Uterus (tissue), 4 donors: Measurements from ENCODE around the gene PPA2. TPM values are rescaled to one million over a fixed set of nuclear protein-coding genes. Genes with fewer than 3 reads are reported as not detected.

ENCODE experiments used
- DNase-seq, 2 donors: peaks; one replicate each; pipeline ENCODE4 v3.0.0-alpha.2; 2019 to 2020
- H3K27ac ChIP-seq, 2 donors: fragments of 200-600 bp; sonication (generic); 1 replicate in 1 of 2; 2 replicates in 1 of 2; pipeline ENCODE4 v1.5.1; 2016 to 2018
- H3K27me3 ChIP-seq, 2 donors: fragments of 200-600 bp; sonication (generic); one replicate each; pipeline ENCODE4 v1.5.1; 2018 to 2019; ENCODE audit warnings: control low read depth in 1 of 2
- H3K36me3 ChIP-seq, 2 donors: fragments of 200-600 bp; sonication (generic); one replicate each; pipeline ENCODE4 v1.5.1; 2019; ENCODE audit warnings: control low read depth in 1 of 2
- H3K4me1 ChIP-seq, 2 donors: fragments of 200-600 bp; sonication (generic); one replicate each; pipeline ENCODE4 v1.5.1; 2018 to 2019; ENCODE audit warnings: control low read depth in 1 of 2
- H3K4me3 ChIP-seq, 2 donors: fragments of 200-600 bp; sonication (generic); 1 replicate in 1 of 2; 2 replicates in 1 of 2; pipeline ENCODE4 v1.5.1; 2018 to 2019; ENCODE audit warnings: mild to moderate bottlenecking in 1 of 2
- H3K9me3 ChIP-seq, 2 donors: fragments of 200-600 bp; sonication (generic); one replicate each; pipeline ENCODE4 v1.5.1; 2019; ENCODE audit warnings: control low read depth in 1 of 2
- POLR2A ChIP-seq, 2 donors: fragments of 450-650 bp; IDR thresholded peaks; one replicate each; pipeline ENCODE4 v1.6.1; 2016; ENCODE audit warnings: antibody characterized with exemption in 2 of 2, mild to moderate bottlenecking in 1 of 2, moderate library complexity in 1 of 2
- intact Hi-C: fragments of 100-400 bp; cut with DNase I; formaldehyde crosslinking; loops from one replicate; pipeline ENCODE4 v1.15.1; 2023; ENCODE audit warnings: low total_unique reads
- total RNA-seq, 4 donors: library from RNA; depleted of rRNA in 3 of 4; stranded (reverse); fragments of >200 nt in 3 of 4; gene quantifications; one replicate each; pipeline versions ENCODE4 v1.1.0 to v1.2.4, GENCODE V29; 2014 to 2023
- TF ChIP-seq, protein P1 (sequence below), 4 experiments: fragments of 200-600 bp in 2 of 4; fragments of 450-650 bp in 2 of 4; sonication (generic) in 2 of 4; IDR thresholded peaks; one replicate each; pipeline ENCODE4 v1.5.1; 2016 to 2019; ENCODE audit warnings: antibody characterized with exemption in 4 of 4, mild to moderate bottlenecking in 2 of 4, moderate library complexity in 1 of 4
- donor health status: DM: yes; HTN: yes; CAD: no.

PPA2 gene
- total RNA-seq, 4 donors from 2014 or later = 94.4 to 964 (median 152) TPM

DNA sequence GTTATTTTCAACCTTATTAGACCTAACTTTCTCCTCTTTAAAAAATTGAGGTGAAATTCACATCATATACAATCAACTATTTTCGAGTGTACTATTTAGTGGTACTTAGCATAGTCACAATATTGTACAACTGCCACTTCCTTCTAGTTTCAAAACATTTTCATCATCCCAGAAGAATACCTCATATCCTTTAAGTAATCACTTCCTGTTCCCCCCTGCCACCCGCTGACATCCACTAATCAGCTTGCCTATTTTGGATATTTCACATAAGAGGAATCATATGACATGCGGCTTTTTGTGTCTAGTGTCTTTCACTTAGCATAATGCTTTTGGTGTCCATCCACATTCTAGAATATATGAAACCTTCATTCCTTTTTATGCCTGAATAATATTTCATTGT is 10.0 kb upstream of the PPA2 start:
- TF ChIP-seq POLR2A (IDR thresholded peaks at IDR 0.05) = no peak
- TF ChIP-seq, protein P1, sequence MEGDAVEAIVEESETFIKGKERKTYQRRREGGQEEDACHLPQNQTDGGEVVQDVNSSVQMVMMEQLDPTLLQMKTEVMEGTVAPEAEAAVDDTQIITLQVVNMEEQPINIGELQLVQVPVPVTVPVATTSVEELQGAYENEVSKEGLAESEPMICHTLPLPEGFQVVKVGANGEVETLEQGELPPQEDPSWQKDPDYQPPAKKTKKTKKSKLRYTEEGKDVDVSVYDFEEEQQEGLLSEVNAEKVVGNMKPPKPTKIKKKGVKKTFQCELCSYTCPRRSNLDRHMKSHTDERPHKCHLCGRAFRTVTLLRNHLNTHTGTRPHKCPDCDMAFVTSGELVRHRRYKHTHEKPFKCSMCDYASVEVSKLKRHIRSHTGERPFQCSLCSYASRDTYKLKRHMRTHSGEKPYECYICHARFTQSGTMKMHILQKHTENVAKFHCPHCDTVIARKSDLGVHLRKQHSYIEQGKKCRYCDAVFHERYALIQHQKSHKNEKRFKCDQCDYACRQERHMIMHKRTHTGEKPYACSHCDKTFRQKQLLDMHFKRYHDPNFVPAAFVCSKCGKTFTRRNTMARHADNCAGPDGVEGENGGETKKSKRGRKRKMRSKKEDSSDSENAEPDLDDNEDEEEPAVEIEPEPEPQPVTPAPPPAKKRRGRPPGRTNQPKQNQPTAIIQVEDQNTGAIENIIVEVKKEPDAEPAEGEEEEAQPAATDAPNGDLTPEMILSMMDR (IDR thresholded peaks at IDR 0.05) = no peak
- no peaks in the 10 kb centered on the region for H3K36me3 ChIP-seq

DNA sequence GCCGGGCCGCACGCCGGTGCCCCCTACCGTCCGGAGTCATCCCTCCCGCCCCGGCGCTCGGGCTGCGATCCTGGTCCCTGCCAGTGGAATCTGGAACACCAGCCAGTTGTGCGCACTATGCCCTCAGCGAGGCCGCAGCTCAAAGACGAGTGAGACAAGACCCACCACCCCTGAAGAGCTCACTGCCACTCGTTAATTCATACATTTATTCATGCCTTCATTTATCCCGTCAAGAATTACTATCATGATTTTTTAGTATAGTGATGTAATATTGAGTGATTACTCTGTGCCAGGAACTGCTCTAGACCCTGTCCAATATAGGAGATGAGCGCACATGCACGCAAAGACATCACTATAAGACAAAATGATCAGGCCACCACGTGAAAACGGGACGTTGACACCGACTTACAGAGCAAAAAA is 247 bp upstream of the PPA2 start:
- Histone ChIP-seq H3K4me3 (peak overlapping the region; percentile 94), H3K36me3 (no peaks in the 10 kb centered on the region), H3K4me1 (peaks cover 0 to 7% of the 10 kb centered on the region in 2 donors), H3K27me3 (no peaks in the 10 kb centered on the region), H3K9me3 (no peaks in the 10 kb centered on the region), H3K27ac (peak overlapping the region; percentile 98)
- DNase-seq = peak; percentile 74 to 85
- intact Hi-C loops = no loop called here
- TF ChIP-seq, protein P1 (IDR thresholded peaks at IDR 0.05) = peak in 3 of 4 experiments; percentile 73 to 91 (median 81)
- TF ChIP-seq POLR2A (IDR thresholded peaks at IDR 0.05) = no peak

More for the DNA sequence above, 10.0 kb upstream of the PPA2 start:
- H3K27ac ChIP-seq = no peak overlapping the region
- DNase-seq = no peak
- H3K4me3 ChIP-seq = no peak overlapping the region
- H3K27me3 ChIP-seq = no peaks in the 10 kb centered on the region
- H3K9me3 ChIP-seq = no peaks in the 10 kb centered on the region
- intact Hi-C loops = no loop called here
- H3K4me1 ChIP-seq = no peaks in the 10 kb centered on the region

DNA sequence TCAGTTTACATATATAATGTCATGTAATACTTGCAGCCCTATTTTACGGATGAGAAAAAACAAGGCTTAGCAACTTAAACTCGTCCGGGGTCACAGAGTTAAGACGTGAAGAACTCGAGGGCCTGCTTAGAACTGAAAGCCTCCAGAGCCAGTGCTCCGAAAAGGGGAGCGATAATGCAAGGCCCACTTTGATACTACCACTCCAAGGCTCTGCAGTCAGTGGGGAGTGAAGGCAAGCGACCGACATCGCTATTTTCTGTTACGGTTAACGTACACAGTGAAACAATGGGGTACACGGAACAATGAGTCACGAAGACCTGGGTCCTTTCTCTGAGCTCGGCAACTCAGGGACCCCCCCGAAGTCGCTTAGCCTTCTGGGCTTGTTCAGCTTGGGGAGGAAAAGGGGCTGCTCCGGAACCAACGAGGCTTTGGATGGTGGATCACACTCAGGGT is 965 bp downstream of the PPA2 start:
- DNase-seq = no peak
- TF ChIP-seq POLR2A (IDR thresholded peaks at IDR 0.05) = no peak
- TF ChIP-seq, protein P1 (IDR thresholded peaks at IDR 0.05) = no peak
- H3K4me3 ChIP-seq = peak overlapping the region; percentile 94
- peak overlapping the region; percentile 98 for H3K27ac ChIP-seq
- intact Hi-C loops = no loop called here
- H3K36me3 ChIP-seq = no peaks in the 10 kb centered on the region
- peaks cover 0 to 7% of the 10 kb centered on the region in 2 donors for H3K4me1 ChIP-seq
- H3K9me3 ChIP-seq = no peaks in the 10 kb centered on the region
- H3K27me3 ChIP-seq = no peaks in the 10 kb centered on the region

DNA sequence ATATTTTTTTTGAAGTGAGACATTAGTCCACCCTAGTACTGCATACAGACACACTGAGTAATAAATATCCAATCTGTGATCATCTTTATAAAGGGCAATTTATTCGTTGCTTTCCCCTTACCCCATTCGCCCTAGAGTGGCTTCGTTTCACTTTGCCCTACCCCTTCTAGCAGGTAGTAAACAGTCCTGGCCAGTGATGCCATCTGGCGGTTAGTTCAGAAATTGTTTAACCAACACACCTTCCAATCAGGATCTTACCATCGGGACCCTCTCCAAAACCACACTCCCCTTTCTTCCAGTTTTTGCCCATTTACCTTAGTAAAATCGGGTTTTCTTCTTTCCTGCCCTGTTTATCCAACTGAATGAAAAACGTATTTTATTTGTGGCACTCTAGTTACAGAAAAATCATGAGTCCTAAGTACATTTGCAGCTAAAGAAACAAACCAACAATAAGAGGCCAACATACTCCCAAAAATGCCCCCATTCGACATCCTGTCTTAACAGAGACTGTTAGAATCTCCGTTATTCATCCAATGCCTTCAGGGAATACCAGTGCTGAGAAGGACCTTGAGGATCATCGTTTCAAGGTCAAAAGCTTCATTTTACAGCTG is 2.2 kb downstream of the PPA2 start:
- Histone ChIP-seq H3K4me3 (peak overlapping the region in 1 of 2 donors; percentile 7), H3K36me3 (no peaks in the 10 kb centered on the region), H3K4me1 (peaks cover 0 to 7% of the 10 kb centered on the region in 2 donors), H3K27me3 (no peaks in the 10 kb centered on the region), H3K9me3 (no peaks in the 10 kb centered on the region), H3K27ac (peak overlapping the region; percentile 38 to 98)
- TF ChIP-seq, protein P1 (IDR thresholded peaks at IDR 0.05) = peak; percentile 66 to 76 (median 74)
- TF ChIP-seq POLR2A (IDR thresholded peaks at IDR 0.05) = no peak
- intact Hi-C loops = no loop called here
- peak; percentile 49 to 70 for DNase-seq

DNA sequence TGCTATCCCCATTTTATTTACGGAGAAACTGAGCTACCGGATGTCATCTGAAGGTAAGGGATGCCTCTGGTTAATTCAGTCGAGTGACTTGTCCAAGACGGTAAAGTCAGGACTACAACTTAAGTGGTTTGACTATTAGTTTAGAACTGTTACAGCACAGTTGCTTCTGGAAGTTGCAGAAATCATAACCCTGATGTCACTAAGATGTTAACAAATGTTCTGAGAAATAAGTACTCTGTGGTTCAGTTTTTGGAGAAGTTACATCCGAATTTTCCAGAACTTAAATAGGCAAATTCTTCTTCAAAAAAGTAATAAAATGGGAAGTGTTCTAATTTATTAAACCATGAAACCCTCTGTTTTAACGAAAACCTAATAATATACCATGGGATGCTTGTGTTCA is 3.1 kb downstream of the PPA2 start:
- Histone ChIP-seq H3K4me1 (peaks cover 0 to 7% of the 10 kb centered on the region in 2 donors), H3K27me3 (no peaks in the 10 kb centered on the region)
- intact Hi-C loops = no loop called here

More for the DNA sequence above, 3.1 kb downstream of the PPA2 start:
- Histone ChIP-seq H3K36me3 (no peaks in the 10 kb centered on the region), H3K9me3 (no peaks in the 10 kb centered on the region), H3K4me3 (no peak overlapping the region), H3K27ac (no peak overlapping the region)
- no peak for DNase-seq
- TF ChIP-seq, protein P1 (IDR thresholded peaks at IDR 0.05) = no peak
- no peak for TF ChIP-seq POLR2A (IDR thresholded peaks at IDR 0.05)
